GM19324 (cell line): Measurements from ENCODE around the gene KCTD20.

ENCODE experiments used
- ATAC-seq: cut with Tn5 transposase; IDR thresholded peaks from one replicate; pipeline ENCODE4 v1.9.1; 2021; ENCODE audit warnings: mild to moderate bottlenecking, moderate library complexity; ENCODE audit not compliant: unreplicated experiment, low FRiP score

KCTD20 gene

DNA sequence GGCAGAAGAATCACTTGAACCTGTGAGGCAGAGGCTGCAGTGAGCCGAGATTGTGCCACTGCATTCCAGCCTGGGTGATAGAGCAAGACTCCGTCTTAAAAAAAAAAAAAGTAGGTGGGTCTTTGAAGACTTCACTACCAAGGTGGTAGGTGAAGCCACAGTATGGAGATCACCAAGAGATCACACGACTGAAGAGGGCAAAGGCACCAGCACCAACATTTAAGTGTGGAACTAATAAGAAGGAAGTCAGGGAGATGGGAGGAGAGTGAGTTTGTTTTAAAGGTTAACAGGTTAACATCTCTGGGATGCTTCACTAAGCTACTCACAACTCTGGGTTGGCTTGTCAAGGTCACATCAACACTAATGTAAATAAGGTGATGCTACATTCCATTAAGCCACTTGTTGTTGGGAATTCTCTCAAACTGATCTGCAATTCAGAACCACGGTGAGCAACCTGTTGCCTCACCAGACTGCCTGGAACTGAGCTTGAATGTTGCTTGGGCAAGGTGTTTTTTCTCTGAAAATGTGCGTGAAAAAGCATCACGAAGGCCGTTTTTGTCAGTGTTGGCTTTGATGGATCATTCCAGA is 48.7 kb downstream of the KCTD20 start:
- no peak for ATAC-seq

DNA sequence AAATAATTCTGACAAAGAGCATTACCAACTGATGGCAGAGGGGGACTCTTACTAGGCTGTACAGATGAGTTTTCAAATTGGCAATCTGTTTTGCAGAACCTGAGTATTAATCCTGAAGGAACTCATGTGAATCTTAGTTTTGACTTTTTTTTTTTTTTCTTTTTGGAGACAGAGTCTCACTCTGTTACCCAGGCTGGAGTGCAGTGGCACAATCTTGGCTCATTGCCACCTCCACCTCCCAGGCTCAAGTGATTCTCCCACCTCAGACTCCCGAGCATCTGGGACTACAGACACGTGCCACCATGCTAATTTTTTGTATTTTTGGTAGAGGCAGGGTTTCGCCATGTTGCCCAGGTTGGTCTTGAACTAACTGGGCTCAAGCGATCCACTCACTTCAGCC is 49.3 kb downstream of the KCTD20 start:
- no peak for ATAC-seq

DNA sequence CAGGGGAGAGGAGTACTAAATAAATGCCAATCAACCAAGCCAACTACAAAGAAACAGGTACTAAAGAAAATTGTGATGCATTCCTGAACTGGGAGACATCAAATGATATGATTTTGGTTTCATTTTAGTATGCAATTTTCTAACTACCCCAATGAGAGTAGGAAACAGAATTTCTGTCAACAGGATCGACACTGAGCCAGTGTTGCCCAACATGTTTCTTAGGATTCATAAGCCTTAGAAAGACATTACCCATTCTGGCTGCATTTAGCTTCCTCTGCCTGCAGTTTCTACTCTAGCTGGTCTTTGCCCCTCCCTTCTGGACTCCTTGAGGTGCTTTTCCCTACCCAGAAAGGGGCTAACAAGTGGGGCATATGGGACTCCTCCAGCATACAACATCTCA is 49.8 kb downstream of the KCTD20 start:
- no peak for ATAC-seq

DNA sequence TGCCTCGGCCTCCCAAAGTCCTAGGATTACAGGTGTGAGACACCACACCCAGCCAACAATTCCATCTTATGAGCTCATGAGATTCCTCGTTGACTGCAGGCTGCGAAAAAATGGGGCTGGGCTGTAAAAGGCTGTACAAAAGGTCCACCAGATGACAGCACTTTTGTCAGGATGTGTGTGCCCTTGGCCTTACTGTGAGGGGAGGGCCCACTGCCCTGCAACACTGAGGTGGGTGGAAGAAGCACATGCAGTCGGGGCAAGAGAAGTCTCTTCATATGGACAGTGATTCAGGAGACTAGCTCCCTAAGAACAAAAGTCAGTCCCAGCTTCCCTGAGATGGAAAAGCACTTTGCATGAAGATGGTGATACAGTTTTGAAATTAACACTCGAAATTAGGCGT is 50.5 kb downstream of the KCTD20 start:
- no peak for ATAC-seq

DNA sequence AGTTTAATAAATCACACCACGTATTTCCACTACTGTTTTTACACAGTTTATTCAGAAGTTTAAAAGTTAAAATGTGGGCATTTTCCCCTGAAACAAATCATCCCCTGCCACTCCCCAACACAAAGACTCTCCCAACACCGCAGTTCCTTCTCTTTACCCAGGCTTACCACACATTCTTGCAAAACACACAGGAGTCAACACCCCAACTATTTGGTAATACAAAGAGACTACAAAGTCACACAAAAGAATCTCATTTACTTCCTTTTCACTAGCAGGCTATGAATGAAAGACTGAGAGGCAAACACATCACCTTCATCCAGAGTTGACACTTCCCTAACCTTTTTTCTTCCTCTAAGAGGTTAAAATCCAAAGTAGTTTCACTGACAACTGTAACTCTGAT is 51.1 kb downstream of the KCTD20 start:
- no peak for ATAC-seq

DNA sequence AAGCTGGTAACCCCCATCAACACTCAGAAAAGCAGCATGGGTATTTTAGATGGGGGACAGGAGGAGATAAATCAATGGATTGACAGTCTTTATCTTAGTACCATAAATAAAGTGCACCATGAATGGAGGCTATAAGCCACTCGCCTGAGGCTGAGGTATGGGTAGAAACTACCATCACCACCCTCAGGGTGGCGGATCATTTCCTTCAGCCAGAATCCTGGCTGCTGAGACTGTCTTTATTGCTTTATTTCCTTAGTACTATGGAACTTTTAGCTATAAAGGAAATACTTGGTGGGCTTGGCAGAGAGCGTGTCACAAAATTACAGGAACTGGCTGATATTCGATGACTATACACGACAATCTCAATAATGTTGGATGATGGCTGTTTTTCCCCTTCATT is 52.3 kb downstream of the KCTD20 start:
- no peak for ATAC-seq

DNA sequence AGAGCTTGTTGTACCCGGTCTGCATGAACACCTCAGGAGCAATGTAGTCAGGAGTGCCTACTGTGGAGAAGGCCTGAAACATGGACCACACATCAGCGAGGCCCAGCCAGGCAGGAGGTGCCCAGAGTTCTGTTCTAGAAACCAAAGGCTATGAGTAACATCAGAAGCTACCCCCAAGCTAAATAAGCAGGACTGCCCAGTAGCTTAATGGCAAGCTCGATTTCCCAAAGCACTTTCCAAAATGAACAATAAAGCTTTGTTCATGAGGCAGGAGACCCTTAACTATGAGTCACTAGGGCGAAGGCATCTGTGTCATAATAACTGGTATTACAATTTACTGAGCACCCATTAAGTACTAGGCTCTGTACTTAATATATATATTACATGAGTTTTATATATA is 57.1 kb downstream of the KCTD20 start:
- no peak for ATAC-seq

DNA sequence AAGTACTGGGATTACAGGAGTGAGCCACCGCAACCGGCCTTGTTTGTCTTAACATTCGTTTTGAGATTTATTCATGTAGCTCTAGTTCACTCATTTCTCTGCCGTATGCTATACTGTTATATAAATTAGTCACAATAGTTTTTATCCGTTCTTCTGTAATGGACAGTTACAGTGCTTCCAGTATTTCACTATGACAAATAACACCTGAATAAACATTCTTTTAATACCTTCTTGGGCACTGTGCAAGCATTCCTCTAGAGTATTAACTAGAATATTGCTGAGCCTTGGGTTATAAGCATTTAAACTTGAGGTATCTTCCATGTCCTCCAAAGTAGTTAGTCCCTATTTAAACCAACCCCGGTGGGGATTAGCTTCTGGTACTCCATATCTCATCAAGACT is 58.9 kb downstream of the KCTD20 start:
- no peak for ATAC-seq

DNA sequence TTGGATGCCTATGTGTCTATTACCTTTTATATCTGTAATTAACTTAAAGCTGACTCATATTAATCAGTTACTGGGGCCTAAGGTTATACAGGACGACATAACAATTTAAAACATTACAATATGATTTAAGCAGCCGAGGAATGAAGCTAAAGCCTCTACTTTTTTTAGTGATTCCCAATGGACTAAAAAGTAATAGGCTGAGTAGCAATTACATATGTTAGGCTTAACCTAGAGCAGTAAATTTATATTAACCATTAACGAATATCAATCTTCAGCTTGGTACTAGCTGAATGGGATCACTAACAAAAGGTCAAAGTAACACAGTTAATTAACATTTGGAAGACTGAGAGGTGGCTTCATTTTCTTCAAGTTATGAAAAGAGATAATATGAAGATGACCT is 61.4 kb downstream of the KCTD20 start:
- no peak for ATAC-seq

DNA sequence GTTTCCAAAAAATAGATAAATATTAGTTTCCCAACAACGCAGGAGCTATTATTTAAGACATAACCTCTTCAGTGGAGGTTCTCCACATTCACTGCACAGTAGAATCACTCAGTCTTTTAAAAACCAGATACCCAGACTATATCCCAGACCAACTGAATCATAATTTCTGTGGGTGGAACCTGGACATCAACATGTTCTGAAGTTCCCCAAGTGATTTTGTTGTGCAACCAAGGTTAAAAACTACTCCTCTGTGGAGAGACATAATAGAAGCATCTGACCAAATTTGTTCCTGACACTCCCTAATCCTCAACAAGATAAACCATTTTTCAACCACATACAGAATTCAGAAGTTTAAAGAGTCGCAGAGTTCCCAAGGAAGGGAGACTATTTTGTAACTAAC is 62.2 kb downstream of the KCTD20 start:
- no peak for ATAC-seq

DNA sequence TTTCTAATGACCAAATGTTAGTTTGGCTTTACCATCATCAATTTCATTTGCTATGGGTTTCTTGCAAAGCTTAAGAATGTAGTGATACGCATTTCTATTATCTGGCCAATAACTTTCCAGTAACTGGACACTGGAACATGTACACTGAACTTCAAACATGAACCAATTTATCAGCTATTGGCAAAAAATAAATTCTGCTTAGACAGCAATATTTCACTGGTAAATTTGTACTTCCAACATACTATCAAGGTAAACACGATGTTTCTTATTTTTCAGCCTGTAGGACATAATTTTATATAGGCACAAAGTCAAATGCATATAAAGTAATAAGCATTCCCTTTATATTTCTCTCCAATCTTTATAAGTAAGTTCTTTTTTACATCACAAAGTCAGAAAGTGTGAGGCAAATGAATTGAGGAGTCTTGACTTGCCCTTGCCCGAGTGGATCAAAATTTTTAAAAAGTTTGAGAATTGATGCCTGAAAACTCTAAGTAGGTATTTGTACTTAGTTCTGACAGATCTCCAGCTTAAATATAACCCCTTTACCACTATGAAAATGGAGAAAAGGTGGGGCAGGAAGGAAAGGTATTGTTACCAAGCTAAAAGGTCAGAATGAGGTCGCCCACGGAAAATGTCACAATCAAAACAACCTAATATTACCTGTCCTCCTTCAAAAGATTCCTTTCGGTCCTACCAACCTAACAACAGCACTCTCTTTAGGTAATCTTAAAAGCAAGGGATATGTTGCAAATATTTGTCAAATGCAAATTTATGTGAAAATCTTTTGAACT is 63.1 kb downstream of the KCTD20 start:
- ATAC-seq: no peak

DNA sequence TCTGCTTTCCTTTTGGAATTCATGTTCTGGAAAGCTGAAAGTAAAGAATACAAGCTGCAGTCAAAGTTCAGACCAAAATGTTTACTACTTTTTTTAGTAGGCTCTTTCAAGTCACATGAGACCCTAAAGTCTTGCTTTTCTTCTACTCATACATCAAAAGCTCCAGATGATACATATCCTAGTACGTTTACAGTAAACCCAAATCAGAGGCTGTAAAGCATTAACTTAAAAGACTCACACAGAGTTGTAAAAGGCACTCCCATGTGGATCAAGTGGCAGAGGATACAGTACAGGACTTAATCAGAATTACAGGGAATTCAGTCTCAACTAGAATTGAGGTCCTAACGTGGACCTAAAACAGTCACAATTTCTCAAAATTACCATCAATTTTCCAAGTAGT is 63.8 kb downstream of the KCTD20 start:
- no peak for ATAC-seq

DNA sequence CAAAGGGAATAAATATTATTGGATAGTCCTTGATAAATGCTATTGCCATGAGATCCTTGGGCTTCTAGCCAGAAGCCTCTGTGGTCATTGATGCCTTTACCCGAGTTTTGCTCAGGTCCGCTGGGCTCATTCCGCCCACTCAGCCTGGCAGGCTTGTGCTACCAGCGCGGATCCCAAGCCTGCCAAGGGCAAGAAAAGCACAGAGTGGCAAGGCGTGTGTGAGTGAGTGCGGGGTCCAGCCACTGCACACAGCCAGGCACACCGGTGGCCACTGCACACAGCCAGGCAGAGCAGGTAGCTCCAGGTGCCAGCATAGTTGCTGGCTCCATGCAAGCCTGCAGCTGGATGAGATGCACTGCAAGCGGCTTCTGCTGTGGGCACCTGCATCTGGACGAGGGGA is 65.7 kb downstream of the KCTD20 start:
- no peak for ATAC-seq

DNA sequence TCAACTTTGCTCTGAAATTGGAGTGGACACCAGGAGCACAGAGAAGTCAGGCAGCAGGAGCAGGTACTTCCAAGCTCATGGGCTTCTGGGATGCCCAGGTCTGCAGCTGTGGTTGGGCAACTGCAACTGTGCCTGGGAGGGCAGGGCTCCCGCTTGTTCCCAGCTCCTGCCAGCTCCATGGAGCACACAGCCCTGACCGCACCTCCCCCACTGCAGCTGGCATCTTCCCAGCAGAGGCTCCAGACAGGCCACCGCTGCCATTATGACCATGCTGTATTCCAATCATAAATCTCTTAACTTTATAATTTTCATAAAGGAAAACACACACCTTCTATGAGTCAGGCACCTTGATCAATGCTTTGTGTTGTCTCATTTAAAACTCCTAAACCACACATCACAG is 67.6 kb downstream of the KCTD20 start:
- ATAC-seq: no peak

DNA sequence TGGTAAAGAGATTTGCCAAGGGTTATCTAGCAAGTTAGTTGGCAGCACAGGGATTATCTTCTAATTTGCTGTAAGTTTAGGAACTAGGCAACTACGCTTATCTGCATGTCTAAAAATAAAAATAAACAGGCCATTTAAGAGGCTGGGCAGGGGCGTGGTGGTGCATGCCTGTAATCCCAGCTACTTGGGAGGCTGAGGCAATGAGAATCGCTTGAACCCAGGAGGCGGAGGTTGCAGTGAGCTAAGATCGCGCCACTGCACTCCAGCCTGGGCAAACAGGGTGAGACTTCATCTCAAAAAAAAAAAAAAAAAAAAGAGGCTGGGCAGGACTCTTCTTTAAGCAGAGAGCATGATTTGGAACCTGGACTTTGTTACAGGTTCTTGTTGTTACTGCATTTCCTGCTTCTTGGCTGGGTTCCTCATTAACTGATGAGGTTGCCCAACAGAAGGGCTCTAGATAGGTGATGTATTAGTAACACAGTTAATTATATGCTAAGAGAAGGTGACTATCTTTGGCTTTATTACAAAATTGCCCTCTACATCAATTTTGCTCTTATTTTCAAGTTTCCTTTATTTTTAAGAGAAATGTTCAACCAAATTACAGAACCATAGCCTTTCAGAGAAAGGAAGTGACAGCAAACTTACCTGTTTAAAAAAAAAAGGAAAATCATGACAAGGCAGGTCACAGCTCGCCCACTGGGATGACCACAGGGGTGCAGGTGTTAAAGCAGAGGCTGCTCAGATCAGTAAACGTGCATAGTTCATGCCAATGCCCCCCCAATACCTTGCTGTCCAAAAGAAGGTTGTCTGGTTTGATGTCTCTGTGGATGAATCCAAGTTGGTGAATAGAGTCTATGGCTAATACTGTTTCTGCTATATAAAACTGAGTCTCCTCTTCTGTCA is 72.0 kb downstream of the KCTD20 start:
- ATAC-seq: no peak

DNA sequence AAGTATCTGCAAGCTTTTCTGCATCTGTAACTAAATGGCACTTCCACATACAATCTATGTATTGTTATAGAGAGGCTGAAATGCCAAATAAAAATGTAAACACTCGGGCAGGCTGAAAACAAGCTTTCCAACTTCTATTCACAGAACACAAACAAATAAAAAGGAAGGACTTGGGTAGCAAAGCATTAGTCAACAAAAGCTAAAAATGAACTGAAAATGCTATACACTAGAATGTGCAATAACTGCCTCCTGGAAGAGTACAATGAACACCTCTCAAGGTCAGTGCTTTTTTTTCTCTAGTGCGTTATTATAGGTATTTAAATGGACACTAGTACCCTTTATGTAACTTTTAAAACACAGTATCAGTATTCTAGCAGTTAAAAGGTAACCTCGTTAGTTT is 73.0 kb downstream of the KCTD20 start:
- ATAC-seq: no peak

DNA sequence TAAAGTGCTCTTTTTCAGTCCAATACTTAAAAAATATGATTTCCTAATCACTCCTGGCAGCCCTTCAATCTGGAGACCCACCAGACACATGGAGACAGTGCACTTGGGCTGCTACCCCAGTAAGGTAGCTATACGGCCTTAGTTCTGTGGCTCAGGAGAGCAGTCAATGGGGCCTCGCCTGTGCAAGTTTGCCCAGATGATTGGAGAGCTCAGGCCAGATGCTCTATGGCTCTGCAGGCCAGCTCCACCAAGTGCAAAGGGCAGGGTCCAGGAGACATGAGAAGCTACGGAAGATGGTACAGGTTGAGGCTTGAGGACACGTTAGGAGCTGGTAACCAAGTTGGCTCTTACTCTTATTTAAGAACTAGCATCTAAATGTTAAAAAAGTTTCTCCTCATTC is 73.8 kb downstream of the KCTD20 start:
- ATAC-seq: no peak

DNA sequence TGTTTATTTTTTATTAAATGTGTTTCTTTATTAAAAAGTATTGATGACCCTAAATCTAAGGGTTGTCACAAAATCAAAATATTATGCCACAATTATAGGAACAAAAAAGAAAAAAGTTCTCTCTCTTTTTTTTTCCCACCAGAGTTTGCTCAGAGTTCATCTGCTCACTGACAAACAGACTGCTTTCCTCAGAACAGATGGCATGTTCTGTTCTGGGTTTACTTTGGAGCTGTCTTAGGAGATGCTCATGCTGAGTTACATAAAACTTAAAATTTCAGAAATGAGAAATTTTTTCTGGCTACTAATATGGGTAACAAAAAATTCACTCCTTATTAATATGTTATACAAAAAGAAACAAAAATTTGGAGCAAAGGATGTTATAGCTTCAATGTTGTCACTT is 74.2 kb downstream of the KCTD20 start:
- ATAC-seq: no peak

DNA sequence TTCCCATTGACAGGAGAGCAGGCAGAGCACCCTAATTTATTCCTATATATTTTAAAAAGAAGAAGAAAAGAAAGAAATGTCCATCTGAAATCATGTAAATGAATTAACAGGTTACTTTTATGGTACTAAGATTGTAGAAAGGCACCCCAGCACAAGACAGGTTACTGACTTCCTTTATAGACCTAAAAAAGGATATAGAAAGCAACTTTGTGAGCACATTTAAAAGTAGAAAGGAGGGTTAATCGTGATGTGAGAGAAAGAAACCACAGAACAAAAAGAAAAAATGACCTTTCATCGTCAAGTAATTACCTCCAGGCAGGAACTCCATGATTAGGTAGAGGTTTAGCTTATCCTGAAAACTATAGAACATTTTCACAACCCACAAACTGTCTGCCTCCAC is 74.6 kb downstream of the KCTD20 start:
- no peak for ATAC-seq

DNA sequence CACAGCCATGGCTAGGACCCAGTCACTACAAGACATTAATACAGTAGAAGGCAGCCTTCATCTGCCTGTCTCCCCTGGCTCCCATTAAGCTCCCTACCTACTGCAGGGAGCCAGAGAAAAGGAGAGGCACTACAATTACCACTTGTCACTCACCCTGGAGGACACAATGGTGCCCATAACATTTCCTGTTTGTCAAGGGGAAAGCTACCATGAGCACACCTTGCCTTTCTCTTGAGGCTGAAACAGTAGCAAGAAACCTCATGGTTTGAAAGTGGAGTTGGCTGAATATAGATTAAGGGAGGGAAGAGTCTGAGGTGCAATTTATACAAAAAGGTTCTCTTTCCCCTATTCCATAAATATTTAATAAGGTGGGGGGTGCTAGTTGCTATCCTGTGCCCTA is 76.6 kb downstream of the KCTD20 start:
- ATAC-seq: no peak

DNA sequence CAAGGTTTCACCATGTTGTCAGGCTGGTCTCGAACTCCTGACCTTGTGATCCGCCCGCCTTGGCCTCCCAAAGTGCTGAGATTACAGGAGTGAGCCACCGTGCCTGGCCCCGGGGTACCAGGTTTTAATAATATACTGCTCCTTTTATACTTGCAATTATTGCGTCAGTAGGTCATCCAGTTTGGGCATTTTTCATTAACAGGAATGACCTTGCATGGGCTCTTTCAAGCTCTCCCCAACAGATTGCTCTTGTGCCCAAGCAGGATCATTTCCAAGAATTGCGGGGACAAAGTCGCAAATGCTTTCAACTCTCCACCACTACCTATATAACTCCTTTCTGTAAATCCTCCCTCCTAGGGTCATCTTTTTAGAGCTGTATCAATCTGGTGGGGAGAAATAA is 80.7 kb downstream of the KCTD20 start:
- no peak for ATAC-seq
